K562 (cell line): Measurements from ENCODE around the gene HPN. TPM values are rescaled to one million over a fixed set of nuclear protein-coding genes. Genes with fewer than 3 reads are reported as not detected.

Experiments
- ATAC-seq: fragments of 200-7000 bp; cut with Tn5 transposase; 3 replicates; pipeline ENCODE4 v1.9.1; 2020; ENCODE audit warnings: moderate library complexity
- BruUV-seq: library from RNA; stranded (reverse); fragments of 400-500 nt; replicated peaks from 2 replicates; lab custom pipeline; 2021; lab: Mats Ljungman, UMichigan
- CTCF ChIA-PET: fragments of 300-600 bp; formaldehyde crosslinking; extraction: SDS; loops from one replicate; lab custom pipeline; 2021; ENCODE audit warnings: low intra/inter-chr PET ratio; lab: Yijun Ruan, JAX
- POLR2A ChIA-PET: fragments of 300-600, 350-650 bp; sonication (Branson Sonifier 250); formaldehyde crosslinking; extraction: SDS; loops from one replicate; lab custom pipeline; 2021; ENCODE audit warnings: antibody characterized with exemption, inconsistent platforms; lab: Yijun Ruan, JAX
- DNase-seq, 4 experiments: peaks; one replicate each; pipeline versions ENCODE4 v3.0.0 to v3.0.0-alpha.2; 2011 to 2018; ENCODE audit warnings: low spot score in 3 of 4, mixed read lengths in 3 of 4; ENCODE audit errors: extremely low read depth in 1 of 4
- FAIRE-seq: peaks from 2 replicates; lab custom pipeline; 2011; peaks lifted over from hg19 to GRCh38; lab: Jason Lieb, UNC
- H2AFZ ChIP-seq: 2 replicates; pipeline ENCODE4 v1.6.0; 2011; ENCODE audit warnings: low read depth, low read length, control low read depth, inconsistent platforms
- H3K27ac ChIP-seq: fragments of 200-600 bp; 3 replicates; pipeline ENCODE4 v1.8.0; 2011; ENCODE audit warnings: low read depth, mild to moderate bottlenecking, control low read depth, inconsistent platforms, low read length, moderate library complexity, mixed read lengths; ENCODE audit errors: extremely low read depth
- H3K27me3 ChIP-seq, 2 experiments: fragments of 300-600 bp in 1 of 2; 2 replicates in 1 of 2; 3 replicates in 1 of 2; pipeline versions ENCODE4 v1.6.0 to v1.8.0; 2011; ENCODE audit warnings: inconsistent platforms in 2 of 2, low read length in 2 of 2, mild to moderate bottlenecking in 1 of 2, mixed read lengths in 1 of 2, moderate library complexity in 1 of 2; ENCODE audit not compliant: control insufficient read depth in 2 of 2, insufficient read depth in 2 of 2
- H3K36me3 ChIP-seq: fragments of 300-600 bp; 3 replicates; pipeline ENCODE4 v1.8.0; 2011; ENCODE audit warnings: mild to moderate bottlenecking, low read length, inconsistent platforms; ENCODE audit not compliant: control insufficient read depth, insufficient read depth
- H3K4me1 ChIP-seq, 2 experiments: fragments of 200-600 bp in 1 of 2; replicated peaks in 1 of 2; 2 replicates in 1 of 2; 3 replicates in 1 of 2; pipeline versions ENCODE4 v1.5.1 to v1.8.0; 2011; ENCODE audit warnings: inconsistent platforms in 2 of 2, low read length in 2 of 2, mild to moderate bottlenecking in 1 of 2, mixed read lengths in 1 of 2, moderate library complexity in 1 of 2; ENCODE audit not compliant: control insufficient read depth in 2 of 2, insufficient read depth in 2 of 2
- H3K4me2 ChIP-seq: 2 replicates; pipeline ENCODE4 v1.6.1; 2011; ENCODE audit warnings: low read length, control low read depth, inconsistent platforms, mixed read lengths; ENCODE audit not compliant: insufficient read depth
- H3K4me3 ChIP-seq: fragments of 200-600 bp; sonication (generic), shearing (Covaris generic); 2 replicates; pipeline ENCODE4 v1.5.1; 2016; ENCODE audit warnings: control low read depth, inconsistent platforms
- H3K79me2 ChIP-seq: fragments of 200-600 bp; 3 replicates; pipeline ENCODE4 v1.8.0; 2011; ENCODE audit warnings: low read length, inconsistent platforms; ENCODE audit not compliant: control insufficient read depth, insufficient read depth
- H3K9ac ChIP-seq, 2 experiments: 2 replicates each; pipeline versions ENCODE4 v1.6.0 to v1.6.1; 2011; ENCODE audit warnings: low read depth in 2 of 2, low read length in 2 of 2, control low read depth in 1 of 2, inconsistent platforms in 1 of 2, mild to moderate bottlenecking in 1 of 2, mixed read lengths in 1 of 2; ENCODE audit not compliant: insufficient read depth in 1 of 2
- H3K9me1 ChIP-seq: one replicate; pipeline ENCODE4 v1.6.0; 2011; ENCODE audit warnings: inconsistent platforms, mild to moderate bottlenecking, low read length, moderate library complexity; ENCODE audit not compliant: control insufficient read depth, insufficient read depth
- H3K9me3 ChIP-seq: replicated peaks from 2 replicates; pipeline ENCODE4 v1.5.1; 2011; ENCODE audit warnings: low read depth, low read length, inconsistent platforms; ENCODE audit not compliant: control insufficient read depth, insufficient read depth
- H4K20me1 ChIP-seq: replicated peaks from 2 replicates; pipeline ENCODE4 v1.6.1; 2011; ENCODE audit warnings: low read length, inconsistent platforms, mixed read lengths; ENCODE audit not compliant: control insufficient read depth, insufficient read depth
- CEBPG ChIP-seq, 3 experiments: fragments of 200-800 bp in 1 of 3; sonication (Bioruptor generic) in 1 of 3; sonication (generic) in 1 of 3; formaldehyde crosslinking in 1 of 3; IDR thresholded peaks in 2 of 3; conservative IDR thresholded peaks in 1 of 3; 2 replicates each; pipeline versions ENCODE4 v1.6.1 to v1.8.0; 2016 to 2022; ENCODE audit warnings: missing compliant biosample characterization in 2 of 3, missing genetic modification characterization in 2 of 3, mild to moderate bottlenecking in 1 of 3, missing genetic modification reagents in 1 of 3
- CHAMP1 ChIP-seq: fragments of 450-650 bp; IDR thresholded peaks from 2 replicates; pipeline ENCODE4 v1.6.1; 2016; ENCODE audit warnings: mild to moderate bottlenecking
- ILF3 ChIP-seq: fragments of 450-650 bp; IDR thresholded peaks from 2 replicates; pipeline ENCODE4 v1.6.1; 2018; ENCODE audit warnings: antibody characterized with exemption, mild to moderate bottlenecking, moderate library complexity, borderline replicate concordance
- RCOR1 ChIP-seq, 2 experiments: IDR thresholded peaks; 2 replicates each; pipeline ENCODE4 v1.6.1; 2012; ENCODE audit warnings: low read depth in 2 of 2, low read length in 2 of 2, borderline replicate concordance in 1 of 2, improper control_type of control experiment in 1 of 2
- SAFB2 ChIP-seq: fragments of 200-400 bp; formaldehyde crosslinking; IDR thresholded peaks from 2 replicates; pipeline ENCODE4 v1.6.1; 2018; ENCODE audit warnings: borderline replicate concordance, low read length, low read depth, moderate library complexity; ENCODE audit not compliant: severe bottlenecking
- SNAPC5 ChIP-seq: fragments of 250-450 bp; sonication (Bioruptor Pico); IDR thresholded peaks from 2 replicates; pipeline ENCODE4 v1.8.0; 2021; ENCODE audit warnings: moderate library complexity, mild to moderate bottlenecking, inconsistent platforms
- STAG1 ChIP-seq: sonication (generic); formaldehyde crosslinking; IDR thresholded peaks from 2 replicates; pipeline ENCODE4 v1.5.0; 2020; ENCODE audit warnings: missing genetic modification reagents, borderline replicate concordance
- ZBTB1 ChIP-seq: sonication (generic); formaldehyde crosslinking; IDR thresholded peaks from 2 replicates; pipeline ENCODE4 v1.8.1; 2023; ENCODE audit warnings: missing genetic modification reagents, low read depth, mild to moderate bottlenecking, borderline replicate concordance
- WGBS: fragments of 100-300 bp; shearing (Covaris generic); methylation state at CpG from one replicate; pipeline ENCODE4 v1.1.6; 2016; ENCODE audit warnings: low coverage, mixed read lengths; ENCODE audit not compliant: insufficient coverage; ENCODE audit errors: missing lambda C conversion rate; 5-methylcytosine and 5-hydroxymethylcytosine counted together
- in situ Hi-C: fragments of 300-500 bp; cut with MboI; formaldehyde crosslinking; loops from 4 replicates; pipeline ENCODE4 v1.15.0; 2018; ENCODE audit warnings: inconsistent platforms, mixed read lengths
- intact Hi-C: fragments of 100-400 bp; cut with micrococcal nuclease; formaldehyde crosslinking; loops from 2 replicates; pipeline ENCODE4 v1.14.2; 2022
- polyA plus RNA-seq, 8 experiments: library from polyadenylated mRNA; depleted of rRNA in 4 of 8; stranded (reverse) in 5 of 8; unstranded in 3 of 8; fragments of >200 nt; fragmentation: Nextera tagmentation in 2 of 8; fragmentation: Illumina TruSeq in 1 of 8; extraction: Ambion mirVana in 2 of 8; extraction: Trizol in 1 of 8; gene quantifications; 2 replicates each; pipeline versions ENCODE4 v1.2.1 to v1.2.3, GENCODE V29; 2011 to 2014; ENCODE audit warnings: inconsistent platforms in 1 of 8, missing spikeins in 1 of 8
- total RNA-seq, 7 experiments: library from RNA; depleted of rRNA in 6 of 7; stranded (reverse); fragments of >200 nt in 6 of 7; fragmentation: Illumina TruSeq in 2 of 7; extraction: Trizol in 2 of 7; gene quantifications; 2 replicates each; pipeline versions ENCODE4 v1.2.1 to v1.2.3, GENCODE V29; 2011 to 2021; ENCODE audit warnings: low replicate concordance in 1 of 7
- TF ChIP-seq, protein P1 (sequence below): fragments of 450-650 bp; IDR thresholded peaks from 2 replicates; pipeline ENCODE4 v1.7.0; 2016; ENCODE audit warnings: borderline replicate concordance

Gene HPN
- total and polyA plus RNA-seq, 9 of the 15 experiments (the other 6 are each of a cell fraction or from before 2014, with no cell fraction given): 0.10 to 0.20 TPM; not detected in 7

DNA sequence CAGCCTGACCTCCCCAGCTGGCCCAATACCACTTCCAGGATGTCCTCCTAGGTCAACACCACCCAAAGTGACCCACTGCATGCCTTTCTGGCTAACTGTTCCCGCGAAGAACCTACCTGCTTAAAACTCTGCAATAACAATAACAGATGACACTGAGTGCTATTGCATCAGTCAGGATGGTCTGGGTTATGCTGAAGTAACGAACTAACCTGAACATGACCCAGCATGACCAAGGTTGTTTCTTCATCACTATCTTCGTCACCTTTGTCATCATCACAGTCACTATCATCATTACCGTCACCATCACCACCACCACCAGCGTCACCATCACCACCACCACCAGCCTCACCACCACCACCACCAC is 63.5 kb downstream of the HPN start (continued):
- TF ChIP-seq, protein P1, sequence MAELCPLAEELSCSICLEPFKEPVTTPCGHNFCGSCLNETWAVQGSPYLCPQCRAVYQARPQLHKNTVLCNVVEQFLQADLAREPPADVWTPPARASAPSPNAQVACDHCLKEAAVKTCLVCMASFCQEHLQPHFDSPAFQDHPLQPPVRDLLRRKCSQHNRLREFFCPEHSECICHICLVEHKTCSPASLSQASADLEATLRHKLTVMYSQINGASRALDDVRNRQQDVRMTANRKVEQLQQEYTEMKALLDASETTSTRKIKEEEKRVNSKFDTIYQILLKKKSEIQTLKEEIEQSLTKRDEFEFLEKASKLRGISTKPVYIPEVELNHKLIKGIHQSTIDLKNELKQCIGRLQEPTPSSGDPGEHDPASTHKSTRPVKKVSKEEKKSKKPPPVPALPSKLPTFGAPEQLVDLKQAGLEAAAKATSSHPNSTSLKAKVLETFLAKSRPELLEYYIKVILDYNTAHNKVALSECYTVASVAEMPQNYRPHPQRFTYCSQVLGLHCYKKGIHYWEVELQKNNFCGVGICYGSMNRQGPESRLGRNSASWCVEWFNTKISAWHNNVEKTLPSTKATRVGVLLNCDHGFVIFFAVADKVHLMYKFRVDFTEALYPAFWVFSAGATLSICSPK: no peak
- TF ChIP-seq CEBPG (CRISPR knock-in tag; IDR thresholded peaks at IDR 0.05) (peak; percentile 80), CEBPG (tag; conservative IDR thresholded peaks at IDR 0.05 in 1 of 2, IDR thresholded peaks at IDR 0.05 in 1 of 2) (peak in 1 of 2 experiments; percentile 28; a peak in 1 of 4 replicates), RCOR1 (IDR thresholded peaks at IDR 0.05; ENCODE audit: borderline replicate concordance in 1 of 2, low read depth in 2 of 2, low read length in 2 of 2) (no peak)

GRCh38 chr19:35105411-35106290 is 64.1 kb downstream of the HPN start:
- CTCF ChIA-PET: no interaction called here
- in situ Hi-C loops: no loop called here
- no peak for TF ChIP-seq SNAPC5 (CRISPR knock-in tag)
- no peak for TF ChIP-seq SAFB2
- TF ChIP-seq ILF3: no peak
- TF ChIP-seq ZBTB1 (CRISPR knock-in tag): peak; percentile 99
- peak; percentile 13; the same call in 1 of the 2 replicates for TF ChIP-seq STAG1 (CRISPR knock-in tag)
- TF ChIP-seq CHAMP1: no peak

More at GRCh38 chr19:35105411-35106290, 64.1 kb downstream of the HPN start:
- intact Hi-C loops: no loop called here
- no peaks in the 10 kb centered on the region for H3K36me3 ChIP-seq
- peak overlapping the region; percentile 45 for H3K4me2 ChIP-seq
- WGBS: 6% methylated on average over 30 of the region's 30 CpGs
- POLR2A ChIA-PET: interaction anchor here (0.8 to 1.0 kb wide), 2 partner anchors 7 to 301 kb away, joined by 3 to 4 read pairs; no protein-coding TSS in a partner anchor
- FAIRE-seq (peak; percentile 74), ATAC-seq (peak; percentile 50), DNase-seq (peak in 3 of 4 experiments; percentile 36 to 48 (median 39))
- no peaks in the 10 kb centered on the region for H3K9me1 ChIP-seq
- BruUV-seq: no TSS peak
- peak overlapping the region; percentile 73 for H2AFZ ChIP-seq
- no peaks in the 10 kb centered on the region for H3K27me3 ChIP-seq
- no peaks in the 10 kb centered on the region for H4K20me1 ChIP-seq
- no peaks in the 10 kb centered on the region for H3K79me2 ChIP-seq
- no peak overlapping the region for H3K4me3 ChIP-seq
- H3K27ac ChIP-seq: peak overlapping the region; percentile 39; the same call in 2 of the 3 replicates
- peaks cover 19 to 29% of the 10 kb centered on the region in 2 experiments for H3K4me1 ChIP-seq
- H3K9ac ChIP-seq: peak overlapping the region; percentile 3 to 81; a peak in 3 of 4 replicates
- H3K9me3 ChIP-seq: peaks cover 7% of the 10 kb centered on the region
